HG02970 (cell line): ENCODE data around the gene MSMO1.
"Not testable (repeated sequence)": the region's sequence is repeated elsewhere in the genome, so short reads cannot be mapped to it uniquely, and the experiment has no call there.

Source experiments
- ATAC-seq: cut with Tn5 transposase; IDR thresholded peaks from one replicate; pipeline ENCODE4 v1.9.1; 2021; ENCODE audit warnings: mild to moderate bottlenecking, moderate library complexity, moderate number of reproducible peaks; ENCODE audit not compliant: unreplicated experiment, low FRiP score

MSMO1 gene

DNA sequence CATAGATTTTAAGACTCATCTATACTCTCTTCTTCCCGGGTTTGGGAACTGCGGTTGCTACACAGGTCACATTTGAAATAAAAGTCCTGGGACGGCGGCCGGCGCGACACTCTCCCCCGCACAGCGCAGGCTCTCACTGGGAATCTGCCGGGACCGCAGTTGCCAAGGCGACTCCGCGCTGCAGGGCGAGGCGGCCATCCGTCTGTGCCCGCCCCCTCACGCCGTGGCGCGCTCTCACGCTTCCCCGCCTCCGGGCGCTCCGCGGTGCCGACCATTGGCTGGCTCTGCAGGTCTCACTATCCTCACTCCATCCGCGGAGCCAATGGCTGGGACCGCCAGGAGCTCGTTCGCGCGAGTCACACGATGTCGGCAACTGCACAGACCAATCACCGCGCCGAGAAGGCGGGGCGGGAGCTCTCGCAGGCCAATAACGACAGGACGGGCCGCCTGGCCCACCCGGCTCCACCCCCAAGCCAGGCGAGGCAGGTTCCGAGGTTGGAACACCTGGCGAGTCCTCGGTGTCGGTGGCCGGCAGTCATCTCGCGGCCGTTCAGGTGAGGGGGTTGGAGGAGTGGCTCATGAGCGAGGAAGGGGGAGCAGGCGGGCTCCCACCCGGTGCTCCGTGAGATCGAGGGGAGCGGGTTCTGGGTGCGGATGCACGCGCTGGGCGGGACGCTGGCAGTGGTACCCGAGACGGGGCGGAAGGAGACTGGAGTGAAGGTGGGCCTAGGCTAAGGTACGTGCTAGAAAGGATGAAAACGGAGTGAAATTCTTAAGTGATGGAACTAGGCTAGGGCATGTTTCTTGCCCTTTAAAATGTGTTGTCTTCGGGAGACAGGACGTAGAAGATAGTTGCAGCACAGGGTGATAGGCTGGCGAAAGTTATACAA lies at the start of gene MSMO1:
Gene MSMO1 (plus strand): TSS at position 459 of the 890 bp plus-strand sequence. CDS start 5,702 bp downstream, outside the sequence.
- ATAC-seq: peak; percentile 99

DNA sequence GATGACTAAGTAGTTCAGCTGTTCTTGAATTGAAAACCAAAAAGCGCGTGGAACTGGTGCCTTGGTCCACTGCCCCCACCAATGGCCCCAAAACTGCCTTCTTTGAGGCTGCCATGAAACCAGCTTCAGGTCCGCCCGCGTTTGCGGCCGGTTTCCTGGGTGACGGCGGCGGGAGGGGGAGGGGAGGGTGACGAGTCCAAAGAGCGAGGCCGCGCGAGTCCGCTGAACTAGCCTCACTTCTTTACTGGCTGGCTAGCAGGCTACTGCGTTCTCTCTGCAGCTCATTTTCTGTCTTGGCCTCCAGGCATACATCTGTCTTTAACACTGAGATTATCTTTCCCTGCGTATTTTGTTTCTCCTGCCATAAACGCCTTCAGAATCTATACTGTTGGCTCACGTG lies 47.9 kb upstream of the MSMO1 start:
- ATAC-seq: not testable (repeated sequence)

DNA sequence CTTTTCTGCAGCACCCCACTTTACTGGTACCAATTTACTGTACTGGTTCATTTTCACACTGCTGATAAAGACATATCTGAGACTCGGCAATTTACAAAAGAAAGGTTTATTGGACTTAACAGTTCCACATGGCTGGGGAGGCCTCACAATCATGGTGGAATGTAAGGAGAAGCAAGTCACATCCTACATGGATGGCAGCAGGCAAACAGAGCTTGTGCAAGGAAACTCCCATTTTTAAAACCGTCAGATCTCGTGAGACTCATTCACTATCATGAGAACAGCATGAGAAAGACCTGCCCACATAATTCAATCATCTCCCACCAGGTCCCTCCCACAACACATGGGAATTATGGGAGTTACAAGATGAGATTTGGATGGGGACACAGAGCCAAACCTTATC lies 42.8 kb upstream of the MSMO1 start:
- not testable (repeated sequence) for ATAC-seq

DNA sequence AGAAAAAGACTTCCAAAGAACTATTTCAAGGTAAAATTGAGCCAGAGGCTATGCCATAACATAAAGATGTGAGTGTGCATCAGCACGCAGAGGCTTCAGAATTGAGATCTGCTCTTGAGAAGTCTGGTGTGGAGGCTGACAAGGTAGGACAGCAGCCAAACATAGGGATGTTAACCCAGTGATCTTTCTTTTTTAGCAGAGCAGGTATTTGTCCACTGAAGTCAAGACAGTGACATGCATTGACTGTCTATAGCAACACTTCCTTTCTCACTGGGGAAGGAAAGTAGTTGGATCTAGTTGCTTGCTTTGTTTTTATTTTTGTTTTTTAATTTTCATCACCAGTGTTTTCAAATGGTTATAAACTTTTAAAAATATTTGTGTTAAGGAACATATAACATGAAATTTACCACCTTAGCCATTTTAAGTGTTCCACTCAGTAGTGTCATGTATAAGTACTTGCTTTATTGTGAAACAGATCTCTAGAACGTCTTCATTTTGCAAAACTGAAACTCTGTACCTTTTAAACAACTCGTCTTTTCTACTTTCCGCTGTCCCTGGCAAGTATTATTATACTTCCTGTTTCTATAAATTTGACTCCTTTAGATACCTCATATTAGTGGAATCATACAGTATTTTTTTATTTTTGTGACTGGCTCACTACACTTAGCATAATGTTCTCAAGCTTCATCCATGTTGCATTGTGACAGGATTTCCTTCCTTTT lies 40.7 kb upstream of the MSMO1 start:
- peak; percentile 56 for ATAC-seq

DNA sequence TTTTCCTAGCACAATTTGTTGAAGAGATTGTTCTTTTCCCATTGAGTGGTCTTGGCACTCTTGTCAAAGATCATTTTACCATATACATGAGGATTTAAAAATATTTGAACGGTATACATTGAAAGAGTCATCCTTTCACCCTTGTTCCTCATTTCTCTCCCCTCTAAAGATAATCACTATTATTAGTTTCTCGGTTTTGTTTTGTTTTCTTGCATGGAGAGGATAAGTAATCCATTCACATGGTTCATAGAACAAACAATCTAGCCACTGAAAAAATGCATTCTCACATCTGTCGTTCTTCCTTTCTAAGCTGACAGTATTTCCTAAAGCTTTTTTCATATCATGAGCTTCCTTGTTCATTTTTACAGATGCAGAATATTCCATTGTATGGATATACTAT lies 39.2 kb upstream of the MSMO1 start:
- peak; percentile 54 for ATAC-seq

DNA sequence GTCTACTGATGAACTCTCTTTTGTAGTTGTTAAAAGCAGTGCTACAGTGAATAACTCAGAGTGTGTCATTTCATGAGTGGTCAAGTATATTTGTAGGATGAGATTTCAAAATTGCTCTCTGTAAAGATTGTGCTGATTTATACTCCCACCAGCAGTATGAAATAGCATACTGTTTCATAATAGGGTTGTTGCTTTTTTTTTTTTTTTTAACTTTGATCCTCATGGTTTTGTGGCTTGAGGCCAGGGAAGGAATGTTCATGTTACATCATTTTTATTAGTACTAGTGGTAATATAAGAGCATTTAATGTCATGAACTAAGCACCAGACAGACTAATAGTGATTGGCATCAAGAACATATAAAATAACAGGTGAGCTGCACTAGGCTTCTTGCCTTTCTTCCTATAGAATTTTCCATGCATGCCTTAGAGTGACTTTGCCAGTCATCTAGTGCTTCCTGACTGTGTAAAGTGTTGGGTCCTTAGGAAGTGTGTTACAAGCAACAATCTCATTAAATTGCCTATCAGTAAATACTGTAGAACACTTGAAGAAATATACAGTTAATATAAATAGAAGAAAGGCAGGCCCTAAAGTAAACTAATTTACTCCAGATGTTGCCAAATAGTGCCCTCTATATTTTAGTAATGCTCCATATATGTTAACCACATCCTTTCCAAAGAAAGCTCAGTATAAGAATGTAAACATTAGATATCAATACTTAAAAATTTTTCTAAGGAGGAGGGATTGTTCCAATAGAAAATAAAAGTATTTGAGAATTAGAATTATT lies 38.6 kb upstream of the MSMO1 start:
- no peak for ATAC-seq

DNA sequence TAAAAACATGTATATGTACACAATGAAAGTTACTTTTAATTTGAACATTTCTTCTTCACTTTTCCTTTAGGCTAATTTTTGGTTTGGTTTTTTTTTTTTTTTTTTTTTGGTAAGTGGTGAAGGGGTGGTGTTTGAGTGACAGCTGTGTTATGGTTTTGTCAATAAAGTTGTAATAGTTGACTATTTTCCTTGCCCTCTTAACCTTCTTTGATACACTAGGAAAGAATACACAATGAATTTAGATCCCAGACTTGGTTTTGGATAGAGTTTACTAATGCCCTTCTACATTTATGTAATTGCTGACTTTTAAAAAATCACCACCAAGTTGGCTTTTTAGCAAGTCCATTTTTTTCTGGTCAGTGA lies 38.1 kb upstream of the MSMO1 start:
- no peak for ATAC-seq

DNA sequence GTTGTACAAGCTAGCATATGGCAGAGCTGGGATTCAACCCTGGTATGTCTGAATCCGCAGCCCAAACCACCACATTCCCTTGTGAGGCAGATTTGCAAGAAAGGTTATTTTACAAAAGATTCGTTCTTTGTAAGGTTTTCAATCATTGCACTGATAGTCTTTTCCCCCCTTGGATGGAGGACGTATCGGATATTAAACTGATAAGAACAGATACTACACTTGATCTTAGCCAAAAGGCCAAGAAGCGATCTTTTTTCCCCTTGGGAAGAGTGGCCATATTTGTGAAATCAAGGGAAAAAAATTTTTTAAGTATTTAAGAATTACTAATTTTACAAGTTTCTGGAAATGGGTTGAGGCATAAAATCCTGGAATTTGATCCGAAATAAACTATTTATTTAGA lies 34.4 kb upstream of the MSMO1 start:
- no peak for ATAC-seq

DNA sequence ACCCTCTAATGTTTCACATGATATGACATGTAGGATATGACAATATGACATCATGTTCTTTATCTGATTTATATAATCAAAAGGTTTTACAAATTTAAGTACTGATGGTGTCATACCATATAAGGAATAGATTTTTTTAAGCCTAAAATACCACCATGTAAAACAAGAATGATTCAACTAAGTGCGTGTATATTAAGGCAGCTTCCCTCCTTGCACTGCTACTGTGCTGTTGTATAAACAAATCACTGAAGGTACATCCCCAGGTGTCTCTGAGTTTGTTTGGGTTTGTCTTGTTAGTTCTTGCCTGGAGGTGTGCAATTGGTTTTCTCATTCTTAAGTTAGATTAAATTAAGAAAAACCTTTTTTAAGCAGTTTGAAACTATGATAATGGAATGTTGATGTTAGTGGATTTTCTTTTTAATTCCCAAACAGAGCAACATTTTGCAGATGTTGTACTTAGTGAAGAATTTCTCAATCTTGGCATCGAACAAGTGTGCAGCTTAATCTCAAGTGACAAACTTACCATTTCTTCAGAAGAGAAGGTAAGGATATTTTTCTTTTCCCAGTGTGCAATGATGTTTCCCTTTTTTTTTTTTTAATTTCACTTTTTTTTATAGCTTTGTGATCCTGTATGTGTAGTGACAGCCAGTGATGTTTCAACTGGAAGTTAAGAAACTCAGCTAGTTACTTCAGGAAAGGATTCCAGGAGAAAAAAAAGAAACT lies 33.4 kb upstream of the MSMO1 start:
- no peak for ATAC-seq

DNA sequence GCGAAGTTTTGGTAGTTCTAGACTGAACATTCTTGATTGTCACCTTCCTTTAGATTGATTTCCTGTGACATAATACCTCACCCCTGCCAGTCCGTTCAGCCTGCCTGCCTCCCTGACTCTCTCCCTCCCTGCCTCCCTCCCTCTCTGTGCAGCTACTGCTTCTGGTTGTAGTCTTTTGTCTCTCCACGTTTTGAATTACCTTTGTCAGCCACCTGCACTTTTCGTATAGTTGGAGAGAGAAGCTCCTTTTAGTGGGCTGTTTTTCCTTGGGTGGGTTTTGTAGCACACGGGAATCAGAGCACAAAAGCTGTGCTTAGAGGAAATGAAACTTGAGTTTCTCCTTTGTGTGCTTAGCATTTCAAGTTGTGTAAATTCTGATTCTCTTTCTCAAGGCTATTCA lies 32.6 kb upstream of the MSMO1 start:
- peak; percentile 88 for ATAC-seq

DNA sequence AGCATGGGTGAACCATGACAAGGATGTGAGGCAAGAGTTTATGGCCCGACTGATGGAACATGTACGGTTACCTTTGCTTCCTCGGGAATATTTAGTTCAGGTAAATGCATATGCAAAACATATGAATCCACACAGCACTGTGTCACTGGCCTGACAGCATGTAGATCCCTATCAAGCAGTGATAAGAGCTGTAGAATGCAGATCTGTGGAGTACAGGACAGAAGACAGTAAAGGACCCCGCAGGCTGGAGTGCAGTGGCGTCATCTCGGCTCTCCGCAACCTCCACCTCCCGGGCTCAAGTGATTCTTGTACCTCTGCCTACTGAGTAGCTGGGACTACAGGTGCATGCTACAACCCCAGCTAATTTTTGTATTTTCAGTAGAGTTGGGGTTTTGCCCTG lies 29.8 kb upstream of the MSMO1 start:
- no peak for ATAC-seq

DNA sequence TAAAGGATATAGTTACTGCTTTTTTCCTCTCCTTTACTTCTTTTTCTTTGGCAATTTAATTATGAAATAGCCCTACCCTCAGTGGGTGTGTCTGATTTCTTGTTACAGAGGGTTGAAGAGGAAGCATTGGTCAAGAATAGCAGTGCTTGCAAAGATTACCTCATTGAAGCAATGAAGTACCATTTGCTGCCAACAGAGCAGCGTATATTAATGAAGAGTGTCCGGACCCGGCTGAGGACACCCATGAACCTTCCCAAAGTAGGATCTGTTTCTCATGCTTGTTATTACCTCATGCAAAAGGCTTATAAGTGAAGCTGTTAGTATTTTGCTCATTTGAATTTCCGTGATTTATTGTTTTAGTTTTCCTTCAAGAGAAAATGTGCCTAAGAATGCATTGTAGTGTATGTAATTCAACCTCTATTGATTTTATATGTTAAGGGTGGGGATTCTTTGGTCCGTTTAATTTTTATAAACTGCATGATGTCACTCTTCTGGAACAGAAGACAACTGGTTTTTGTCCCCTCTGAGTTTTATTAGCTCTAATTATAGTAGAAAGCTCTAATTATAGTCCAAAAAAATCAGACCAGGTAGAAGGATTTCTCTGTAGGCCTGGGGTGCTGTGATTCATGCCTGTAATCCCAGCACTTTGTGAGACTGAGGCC lies 27.9 kb upstream of the MSMO1 start:
- ATAC-seq: no peak

DNA sequence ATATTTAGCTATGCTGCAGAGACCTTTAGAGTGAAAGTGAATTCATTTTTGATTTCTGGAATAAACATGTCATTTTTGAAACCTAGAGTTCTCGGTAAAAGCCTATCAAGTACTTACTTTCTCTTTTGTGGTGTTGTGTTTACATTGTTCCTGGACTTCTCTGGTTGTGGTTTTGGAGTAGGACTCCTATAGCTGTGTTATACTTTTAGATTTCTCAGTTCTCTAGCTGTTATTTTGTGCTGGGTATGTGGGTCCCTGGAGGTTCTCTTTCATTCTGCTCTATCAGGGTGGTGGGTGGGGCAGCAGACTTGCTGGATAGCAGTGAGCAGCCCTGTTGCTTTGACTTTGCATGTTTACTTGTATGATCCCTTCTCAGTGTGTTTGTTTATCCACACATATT lies 25.6 kb upstream of the MSMO1 start:
- ATAC-seq: no peak

DNA sequence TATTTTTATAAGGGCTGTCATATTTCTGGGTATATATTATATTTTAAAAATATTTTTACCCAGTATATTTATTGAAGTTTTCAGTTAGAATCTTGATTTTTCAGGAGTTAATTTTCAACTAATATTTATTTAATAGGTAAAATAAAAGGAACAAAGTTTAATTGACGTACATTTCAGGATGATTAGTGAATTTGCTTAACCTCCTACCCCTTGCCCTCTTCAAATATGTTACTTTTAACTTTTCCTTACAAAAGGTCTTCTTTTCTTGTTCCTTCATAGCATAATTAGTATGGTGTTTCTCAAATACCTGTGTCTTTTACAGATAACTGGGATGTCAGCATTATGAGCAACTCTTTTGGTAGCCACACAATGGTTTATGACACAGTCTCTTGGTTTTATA lies 24.8 kb upstream of the MSMO1 start:
- no peak for ATAC-seq

DNA sequence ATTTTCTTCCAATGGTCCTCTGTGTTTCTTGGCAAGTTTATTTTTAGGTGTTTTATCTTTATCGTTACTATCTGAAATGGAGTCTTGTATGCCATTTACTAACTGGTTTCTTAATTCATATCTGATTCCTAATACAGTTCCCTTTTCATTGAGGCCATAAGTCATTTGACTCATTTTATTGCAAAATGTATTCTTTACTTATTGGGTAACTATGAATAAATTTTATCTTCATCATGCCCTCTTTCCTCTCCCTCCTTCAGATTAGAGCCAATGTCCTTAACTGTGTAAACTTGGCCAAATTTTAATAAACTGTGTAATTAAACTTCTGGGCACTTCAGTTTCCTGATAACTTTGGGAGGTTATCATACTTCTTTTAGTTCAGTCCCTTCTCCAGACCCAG lies 19.3 kb upstream of the MSMO1 start:
- ATAC-seq: no peak

DNA sequence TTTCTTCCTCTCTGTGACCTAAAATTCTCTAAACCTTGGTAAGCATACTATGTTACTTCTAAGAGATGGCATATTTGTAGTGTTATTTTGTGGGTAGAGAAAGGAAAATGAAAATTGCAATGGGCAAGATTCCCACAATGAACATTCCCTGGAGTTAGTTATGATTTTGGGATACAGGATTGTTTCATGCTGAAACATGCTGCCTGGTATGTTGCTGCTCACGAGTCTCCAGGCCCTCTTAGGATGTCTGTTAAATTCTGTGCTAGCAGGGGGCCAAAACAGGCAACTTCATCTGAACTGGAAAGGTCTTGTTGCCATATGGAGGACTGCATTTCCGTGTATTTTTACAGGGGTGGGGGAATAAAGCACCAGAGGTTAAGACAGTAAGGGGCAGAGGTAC lies 18.9 kb upstream of the MSMO1 start:
- ATAC-seq: no peak

DNA sequence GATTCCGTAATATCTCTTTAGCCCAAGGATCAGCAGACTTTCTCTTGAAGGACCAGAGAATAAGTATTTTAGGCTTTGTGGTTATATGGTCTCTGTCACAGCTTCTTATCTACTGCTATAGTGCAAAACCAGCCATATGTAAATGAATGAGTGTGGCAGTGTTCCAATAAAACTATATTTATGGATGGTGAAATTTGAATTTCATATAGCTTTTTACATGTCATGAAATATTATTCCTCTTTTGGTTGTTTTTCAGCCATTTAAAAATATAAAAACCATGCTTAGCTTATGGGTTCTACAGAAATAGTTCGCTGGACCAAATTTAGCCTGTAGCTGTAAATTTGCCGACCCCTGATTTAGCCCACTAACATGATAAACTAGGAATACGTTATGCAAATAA lies 18.0 kb upstream of the MSMO1 start:
- ATAC-seq: no peak

DNA sequence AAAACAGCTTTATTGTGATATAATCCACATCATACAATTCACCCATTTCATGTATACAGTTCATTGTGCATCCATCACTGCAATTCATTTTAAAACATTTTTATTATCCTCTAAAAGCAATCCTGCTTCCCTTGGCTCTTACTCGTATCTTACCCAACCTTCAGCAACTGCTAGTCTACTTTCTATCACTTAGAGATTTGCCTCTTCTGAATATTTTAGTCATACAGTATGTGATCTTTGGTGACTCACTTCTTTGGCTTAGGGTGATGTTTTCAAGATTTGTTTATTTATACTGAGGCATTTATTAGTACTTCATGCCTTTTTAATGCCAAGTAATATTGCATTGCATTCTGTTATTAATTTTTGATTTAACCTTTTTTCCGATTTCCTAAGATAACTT lies 15.0 kb upstream of the MSMO1 start:
- ATAC-seq: no peak

DNA sequence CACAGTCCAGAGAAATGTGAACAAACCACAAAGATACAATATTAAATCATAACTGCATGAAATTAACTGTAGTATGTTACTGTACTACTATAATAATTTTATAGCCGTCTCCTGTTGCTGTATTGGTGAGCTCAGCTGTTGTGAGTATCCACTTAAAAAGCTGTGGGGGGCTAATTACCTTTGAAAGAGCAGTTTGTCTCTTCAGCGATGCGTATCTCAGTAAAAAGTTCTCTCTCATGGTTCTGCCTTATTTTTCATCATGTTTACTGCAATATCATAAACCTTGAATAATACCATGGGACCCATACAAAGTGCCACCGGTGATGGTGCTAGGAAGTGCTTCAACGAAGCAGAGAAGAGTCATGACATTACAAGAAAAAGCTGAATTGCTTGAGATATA lies 8.4 kb upstream of the MSMO1 start:
- ATAC-seq: no peak

DNA sequence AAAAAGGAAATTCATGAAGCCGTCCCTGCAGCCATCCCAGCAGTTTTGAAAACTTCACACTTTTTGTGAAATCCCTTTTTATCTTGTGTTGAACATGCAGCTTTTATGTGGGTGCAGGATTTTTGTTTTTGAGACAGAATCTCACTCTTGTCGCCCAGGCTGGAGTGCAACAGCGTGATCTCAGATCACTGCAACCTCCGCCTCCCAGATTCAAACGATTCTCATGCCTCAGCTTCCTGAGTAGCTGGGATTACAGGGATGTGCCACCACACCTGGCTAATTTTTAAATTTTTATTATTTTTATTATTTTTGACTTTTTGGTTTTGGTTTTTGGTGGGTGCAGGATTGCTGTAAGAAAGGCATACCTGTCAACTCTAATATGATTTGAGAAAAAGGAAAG lies 8.0 kb upstream of the MSMO1 start:
- no peak for ATAC-seq
